LNCaP clone FGC (cell line): Measurements from ENCODE around the gene DNMT3A.

Source experiments
- DNase-seq: peaks from one replicate; pipeline ENCODE4 v3.0.0-alpha.2; 2011; ENCODE audit warnings: low read depth
- H3K4me3 ChIP-seq: 2 replicates; pipeline ENCODE4 v1.5.1; 2011; ENCODE audit warnings: mild to moderate bottlenecking, low read depth, low read length, control low read depth
- TF ChIP-seq, protein P1 (sequence below): IDR thresholded peaks from 2 replicates; pipeline ENCODE4 v1.5.1; 2012; ENCODE audit warnings: mild to moderate bottlenecking; ENCODE audit not compliant: control insufficient read depth, insufficient read depth; ENCODE audit errors: extremely low read depth

Gene DNMT3A

DNA sequence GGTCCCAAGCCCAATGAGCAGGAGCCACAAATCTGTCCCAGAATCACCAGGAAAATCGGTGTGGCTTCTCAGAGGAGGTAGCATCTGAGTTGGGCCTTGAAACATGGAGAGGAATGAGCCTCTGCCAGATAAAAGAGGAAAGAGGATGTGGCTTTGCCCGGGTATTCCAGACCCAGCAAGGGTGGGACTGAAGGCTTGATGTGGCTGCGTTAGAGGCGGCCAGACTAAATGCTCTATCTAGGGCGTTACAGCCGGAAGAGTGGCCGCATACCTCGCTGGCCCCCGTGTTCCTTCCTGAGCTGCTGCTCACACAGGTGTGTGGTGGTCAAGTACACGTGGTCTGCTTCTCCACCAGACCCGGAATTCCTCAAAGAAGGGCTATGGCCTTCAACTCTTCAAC lies 139.4 kb downstream of the DNMT3A start:
- no peak for DNase-seq
- TF ChIP-seq, protein P1, sequence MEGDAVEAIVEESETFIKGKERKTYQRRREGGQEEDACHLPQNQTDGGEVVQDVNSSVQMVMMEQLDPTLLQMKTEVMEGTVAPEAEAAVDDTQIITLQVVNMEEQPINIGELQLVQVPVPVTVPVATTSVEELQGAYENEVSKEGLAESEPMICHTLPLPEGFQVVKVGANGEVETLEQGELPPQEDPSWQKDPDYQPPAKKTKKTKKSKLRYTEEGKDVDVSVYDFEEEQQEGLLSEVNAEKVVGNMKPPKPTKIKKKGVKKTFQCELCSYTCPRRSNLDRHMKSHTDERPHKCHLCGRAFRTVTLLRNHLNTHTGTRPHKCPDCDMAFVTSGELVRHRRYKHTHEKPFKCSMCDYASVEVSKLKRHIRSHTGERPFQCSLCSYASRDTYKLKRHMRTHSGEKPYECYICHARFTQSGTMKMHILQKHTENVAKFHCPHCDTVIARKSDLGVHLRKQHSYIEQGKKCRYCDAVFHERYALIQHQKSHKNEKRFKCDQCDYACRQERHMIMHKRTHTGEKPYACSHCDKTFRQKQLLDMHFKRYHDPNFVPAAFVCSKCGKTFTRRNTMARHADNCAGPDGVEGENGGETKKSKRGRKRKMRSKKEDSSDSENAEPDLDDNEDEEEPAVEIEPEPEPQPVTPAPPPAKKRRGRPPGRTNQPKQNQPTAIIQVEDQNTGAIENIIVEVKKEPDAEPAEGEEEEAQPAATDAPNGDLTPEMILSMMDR: no peak
- H3K4me3 ChIP-seq: no peak overlapping the region

DNA sequence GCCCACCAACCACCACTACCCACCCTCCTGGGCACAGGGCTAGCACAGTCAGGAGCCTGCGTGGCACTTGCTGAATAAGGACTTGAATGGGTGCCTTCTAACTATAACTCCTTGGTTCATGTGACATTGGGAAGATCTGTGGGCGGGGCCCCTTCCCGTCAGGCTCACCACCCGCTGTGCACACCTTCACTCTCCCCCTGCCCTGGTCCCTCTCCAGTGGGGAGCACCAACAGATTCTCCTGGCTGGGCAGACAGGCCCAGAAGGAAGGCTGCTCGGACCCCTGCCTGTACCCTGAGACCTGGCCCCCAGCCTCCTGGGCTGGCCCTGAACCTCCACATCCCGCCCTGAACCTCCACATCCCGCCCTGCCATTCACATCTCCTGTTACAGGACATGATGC lies 139.9 kb downstream of the DNMT3A start:
- no peak overlapping the region for H3K4me3 ChIP-seq
- TF ChIP-seq, protein P1: no peak
- no peak for DNase-seq

DNA sequence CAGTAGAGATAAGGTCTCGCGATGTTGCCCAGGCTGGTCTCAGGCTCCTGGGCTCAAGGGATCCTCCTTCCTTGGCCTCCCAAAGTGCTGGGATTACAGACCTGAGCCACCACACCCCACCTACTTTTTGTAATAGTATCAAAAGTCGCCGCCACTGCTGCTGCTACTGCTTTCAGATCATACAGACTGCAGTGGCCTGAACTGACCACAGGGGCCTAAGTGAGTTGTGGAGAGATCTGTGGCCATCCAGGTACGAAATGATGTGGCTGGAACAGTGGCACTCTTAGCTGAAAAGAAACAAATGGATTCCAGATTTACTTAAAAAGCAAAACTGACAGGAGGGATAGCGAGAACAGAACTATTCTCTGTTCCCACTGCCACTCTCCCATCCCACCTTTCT lies 140.5 kb downstream of the DNMT3A start:
- H3K4me3 ChIP-seq: no peak overlapping the region
- TF ChIP-seq, protein P1: no peak
- DNase-seq: no peak

DNA sequence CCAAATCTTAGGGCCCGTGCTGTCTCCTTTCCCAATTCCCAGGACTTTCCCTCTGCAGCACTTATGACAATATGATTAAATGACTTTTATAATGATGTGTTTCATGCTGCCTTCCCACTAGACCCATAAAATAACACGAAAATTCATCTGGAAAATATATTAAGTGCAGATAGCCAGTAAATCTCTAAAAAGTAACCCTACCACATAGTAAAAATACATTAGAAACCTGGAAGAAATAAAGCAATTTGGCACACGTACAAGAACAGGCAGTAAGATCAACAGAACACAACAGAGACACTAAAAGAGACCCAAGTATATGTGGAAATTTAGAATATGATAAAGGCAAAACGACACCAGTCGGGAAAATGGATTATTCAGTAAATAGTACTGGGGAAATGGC lies 143.1 kb downstream of the DNMT3A start:
- TF ChIP-seq, protein P1: no peak
- no peak for DNase-seq
- H3K4me3 ChIP-seq: no peak overlapping the region

DNA sequence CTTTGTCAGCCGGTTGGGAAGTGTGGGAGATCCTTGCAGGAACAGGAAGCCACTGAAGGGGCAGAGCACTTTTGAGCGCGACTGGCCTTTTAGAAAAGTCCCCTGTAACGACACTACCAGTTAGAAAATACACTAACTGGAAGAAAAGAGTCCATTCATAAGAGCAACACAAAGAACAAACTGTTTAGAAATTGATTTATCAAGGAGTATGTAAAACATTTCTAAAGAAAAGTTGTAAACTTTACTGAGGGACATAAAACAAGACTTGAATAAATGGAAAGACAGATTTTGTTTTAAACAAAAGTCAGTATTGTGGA lies 143.6 kb downstream of the DNMT3A start:
- H3K4me3 ChIP-seq: no peak overlapping the region
- DNase-seq: no peak
- TF ChIP-seq, protein P1: no peak

DNA sequence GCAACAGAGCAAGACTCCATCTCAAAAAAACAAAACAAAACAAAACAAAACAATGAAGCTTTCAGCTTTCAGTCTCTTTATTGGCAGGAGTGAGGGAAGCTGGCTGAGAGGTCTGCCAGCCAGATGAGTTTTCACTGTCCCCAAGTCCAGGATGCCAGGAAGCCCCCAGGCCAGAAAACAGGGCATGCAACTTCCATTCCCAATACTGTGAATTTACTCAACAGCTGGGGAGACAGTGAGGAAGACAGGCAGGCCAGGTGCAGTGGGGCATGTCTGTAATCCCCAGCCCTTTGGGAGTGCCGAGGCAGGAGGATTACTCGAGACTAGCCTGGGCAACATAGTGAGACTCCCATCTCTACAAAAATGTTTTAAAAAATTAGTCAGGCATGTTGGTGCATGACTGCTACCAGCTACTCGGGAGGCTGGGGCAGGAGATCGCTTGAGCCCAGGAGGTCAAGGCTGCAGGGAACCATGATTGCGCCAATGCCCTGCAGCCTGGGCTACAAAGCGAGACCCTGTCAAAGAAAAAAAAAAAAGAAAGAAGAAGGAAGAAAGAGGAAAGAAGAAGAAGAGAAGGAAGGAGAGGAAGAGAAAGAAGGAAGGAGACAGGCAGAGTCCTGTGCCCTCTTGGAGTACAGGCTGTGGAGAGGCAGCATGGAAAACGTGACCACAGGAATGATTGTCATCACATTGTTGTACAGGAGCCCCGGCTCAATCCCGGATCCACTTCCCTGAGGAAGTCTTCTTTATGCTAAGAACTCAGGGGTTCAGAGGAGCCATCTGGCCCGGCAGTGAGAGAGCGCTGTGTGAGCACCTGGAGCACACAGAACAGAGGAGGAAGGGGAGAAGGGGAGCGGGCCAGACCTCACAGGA lies 144.2 kb downstream of the DNMT3A start:
- no peak for DNase-seq
- H3K4me3 ChIP-seq: no peak overlapping the region
- TF ChIP-seq, protein P1: no peak

DNA sequence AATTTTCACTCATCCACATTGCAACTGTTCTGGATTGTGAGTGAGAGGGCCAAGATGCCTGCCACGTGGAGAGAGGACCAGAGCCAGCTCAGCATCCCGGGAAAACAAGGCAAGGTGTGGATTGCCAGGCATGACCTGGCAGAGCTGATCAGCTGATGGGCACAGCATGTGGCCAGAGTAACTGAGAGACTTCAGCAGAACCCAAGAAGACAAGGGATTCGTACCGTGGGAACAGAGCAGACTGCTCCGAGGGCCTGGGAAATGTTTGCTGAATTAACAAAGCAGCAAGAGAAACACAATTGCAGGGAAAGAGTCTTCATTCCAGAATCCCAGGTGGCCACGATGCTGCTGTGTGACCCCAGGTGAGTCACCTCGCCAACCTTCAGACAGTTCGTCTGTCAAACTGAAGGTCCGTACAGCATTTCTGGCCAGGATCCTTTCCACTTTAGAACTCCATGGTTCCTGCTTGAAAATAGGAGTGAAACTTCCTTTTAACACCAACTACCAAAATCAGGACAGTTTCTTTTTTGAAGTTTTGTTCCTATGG lies 147.1 kb downstream of the DNMT3A start:
- no peak for DNase-seq
- H3K4me3 ChIP-seq: no peak overlapping the region
- TF ChIP-seq, protein P1: no peak
